NCI-H69 (cell line): ENCODE results near the gene CCDC34.
"Not testable (repeated sequence)": the region's sequence is repeated elsewhere in the genome, so short reads cannot be mapped to it uniquely, and the experiment has no call there.

ENCODE experiments used
- DNase-seq: peaks from one replicate; lab custom pipeline; 2025; lab: John Stamatoyannopoulos, UW

The CCDC34 gene

GRCh38 chr11:27322196-27322595, 40.8 kb downstream of the CCDC34 start:
- DNase-seq, result not testable (repeated sequence)

GRCh38 chr11:27321340-27321739, 41.7 kb downstream of the CCDC34 start:
- DNase-seq, result not testable (repeated sequence)

DNA sequence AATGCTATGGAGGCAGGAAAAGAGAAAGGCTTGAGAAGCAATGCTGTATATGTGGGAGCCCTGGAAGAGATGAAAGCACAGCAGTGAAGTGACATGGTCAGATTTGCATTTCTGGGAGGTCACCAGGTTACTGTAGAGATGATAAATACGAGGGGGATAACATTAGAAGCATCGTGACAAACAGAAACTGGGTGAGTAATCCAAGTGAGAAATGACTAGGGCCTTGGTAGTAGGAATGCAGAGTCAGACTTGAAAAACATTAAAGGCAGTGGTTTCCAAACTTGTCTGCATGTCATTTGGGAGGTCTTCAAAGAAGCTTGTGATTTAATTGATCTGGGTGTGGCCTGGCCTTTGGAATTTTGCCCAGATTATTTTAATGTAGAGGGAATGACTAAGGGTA, 43.9 kb downstream of the CCDC34 start:
- DNase-seq, result no peak

GRCh38 chr11:27317751-27318150, 45.3 kb downstream of the CCDC34 start:
- DNase-seq, result no peak

DNA sequence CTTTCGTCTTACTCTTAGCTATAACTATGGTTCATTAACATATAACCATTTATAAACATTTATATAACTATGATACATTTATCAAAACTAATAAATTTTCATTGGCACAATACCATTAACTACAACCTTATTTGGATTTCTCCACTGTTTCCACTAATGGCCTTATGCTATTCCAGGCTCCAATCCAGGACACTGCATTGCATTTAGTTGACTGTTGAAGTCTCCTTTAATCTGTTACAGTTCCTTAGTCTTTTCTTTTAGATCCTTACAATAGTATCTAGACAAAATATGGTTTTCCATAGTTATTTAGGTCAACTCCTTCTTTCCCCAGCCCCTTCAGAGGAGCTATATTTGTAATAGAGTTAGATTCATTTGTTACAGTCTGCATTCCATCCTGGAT, 47.2 kb downstream of the CCDC34 start:
- DNase-seq, result no peak

- no peak for DNase-seq
Observed at GRCh38 chr11:27313157-27313821, 49.7 kb downstream of the CCDC34 start.

DNA sequence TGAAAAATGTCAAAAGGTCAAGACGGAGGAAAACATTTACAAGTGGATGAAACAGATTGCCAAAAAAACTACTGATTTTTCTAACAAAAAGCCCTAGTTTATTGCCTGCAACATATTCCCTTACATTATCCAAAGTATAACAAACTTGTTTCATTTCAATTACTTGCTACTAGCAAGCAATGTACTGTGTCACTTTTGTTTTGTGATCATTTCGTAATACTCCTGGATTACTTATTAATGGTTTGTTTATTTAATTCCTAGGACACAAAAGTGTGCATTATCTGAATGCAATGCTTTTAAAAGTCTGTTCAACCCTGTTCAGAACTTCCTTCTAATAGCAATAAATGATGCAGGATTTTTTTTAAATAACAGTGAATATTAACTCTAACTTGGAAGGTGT, 50.9 kb downstream of the CCDC34 start:
- DNase-seq, result no peak

DNA sequence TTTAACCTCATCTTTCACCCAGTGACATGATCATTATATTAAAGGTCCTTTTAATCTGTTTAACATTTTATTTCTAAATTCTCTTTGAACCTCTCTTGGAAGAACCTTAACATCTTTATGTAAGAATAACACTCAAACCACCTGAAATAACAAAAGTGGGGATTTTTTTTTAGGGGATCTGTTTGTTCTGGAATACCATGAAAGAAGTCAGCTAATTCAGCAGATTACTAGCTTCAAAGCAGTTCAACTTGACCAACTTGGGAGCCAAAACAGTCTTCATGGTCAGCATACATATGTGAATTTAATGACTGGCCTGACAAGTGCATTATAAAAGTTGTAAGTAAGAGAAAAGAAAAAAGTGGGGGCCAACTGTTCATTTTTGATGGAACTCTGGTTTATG, 52.3 kb downstream of the CCDC34 start:
- no peak for DNase-seq

- no peak for DNase-seq
Observed at GRCh38 chr11:27310182-27310581, 52.8 kb downstream of the CCDC34 start.

GRCh38 chr11:27309046-27309445, 54.0 kb downstream of the CCDC34 start:
- DNase-seq, result no peak

GRCh38 chr11:27307232-27307631, 55.8 kb downstream of the CCDC34 start:
- no peak for DNase-seq

DNA sequence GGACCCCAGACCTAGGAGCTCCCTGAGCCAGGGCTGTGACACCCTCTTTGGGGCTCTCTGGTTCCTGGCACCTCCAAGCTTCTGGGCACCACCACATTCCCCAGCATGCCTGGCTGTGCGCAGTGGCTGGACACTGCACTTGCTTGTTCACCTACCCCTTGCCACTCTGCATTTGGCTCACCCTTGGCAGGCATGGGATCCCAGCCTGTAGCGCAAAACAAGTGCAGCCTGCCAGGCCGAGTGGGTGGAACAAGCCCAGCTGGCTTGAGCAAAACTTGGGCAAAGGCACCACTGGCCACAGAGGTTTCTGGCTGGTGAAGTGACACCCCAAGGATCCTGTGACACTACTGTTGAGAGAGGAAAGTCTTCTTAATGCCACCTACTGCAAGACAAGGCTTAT, 57.3 kb downstream of the CCDC34 start:
- DNase-seq, result no peak

DNA sequence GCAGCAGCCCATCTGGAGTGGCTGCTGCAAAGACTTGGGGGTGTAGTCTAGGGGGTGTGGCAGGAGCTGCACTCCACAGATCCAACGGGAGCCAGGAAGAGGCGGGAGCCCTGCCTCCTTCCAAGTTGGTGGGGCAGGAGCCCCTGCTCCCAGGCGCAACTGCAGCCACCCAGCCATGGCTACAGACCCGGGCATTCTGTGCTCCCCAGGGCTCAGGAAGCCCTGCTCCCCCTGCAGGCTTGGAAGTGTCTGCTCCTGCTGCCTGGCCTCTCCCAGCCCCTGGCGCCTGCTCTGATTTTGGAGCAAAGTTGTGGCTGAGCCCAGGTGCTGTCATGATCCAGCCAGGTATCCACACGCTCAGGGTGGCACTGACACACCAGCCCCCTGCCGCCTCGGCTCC, 58.5 kb downstream of the CCDC34 start:
- DNase-seq, result no peak

GRCh38 chr11:27303903-27304302, 59.1 kb downstream of the CCDC34 start:
- DNase-seq, result no peak

GRCh38 chr11:27300974-27301373, 62.0 kb downstream of the CCDC34 start:
- no peak for DNase-seq

GRCh38 chr11:27297616-27298015, 65.4 kb downstream of the CCDC34 start:
- no peak for DNase-seq

DNA sequence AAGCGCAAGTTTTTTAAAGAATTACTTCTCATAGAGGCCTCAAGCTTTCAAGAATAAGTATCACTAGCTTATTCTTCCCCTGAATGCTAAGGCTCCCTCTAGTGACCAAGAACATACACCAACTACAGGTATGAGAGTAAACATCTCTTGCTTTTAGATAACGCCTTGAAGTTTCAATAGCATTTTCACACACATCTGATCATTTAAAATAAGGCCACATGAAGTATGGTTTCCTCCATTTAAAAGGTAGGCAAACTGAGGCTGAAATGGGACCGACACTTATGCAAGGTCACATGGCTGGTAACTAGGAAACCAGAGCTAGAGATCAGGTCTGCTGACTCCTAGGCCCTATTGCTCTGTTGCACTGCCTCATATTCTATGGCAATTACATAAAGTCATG, 66.5 kb downstream of the CCDC34 start:
- DNase-seq, result peak; percentile 86

GRCh38 chr11:27295928-27296327, 67.1 kb downstream of the CCDC34 start:
- no peak for DNase-seq

DNA sequence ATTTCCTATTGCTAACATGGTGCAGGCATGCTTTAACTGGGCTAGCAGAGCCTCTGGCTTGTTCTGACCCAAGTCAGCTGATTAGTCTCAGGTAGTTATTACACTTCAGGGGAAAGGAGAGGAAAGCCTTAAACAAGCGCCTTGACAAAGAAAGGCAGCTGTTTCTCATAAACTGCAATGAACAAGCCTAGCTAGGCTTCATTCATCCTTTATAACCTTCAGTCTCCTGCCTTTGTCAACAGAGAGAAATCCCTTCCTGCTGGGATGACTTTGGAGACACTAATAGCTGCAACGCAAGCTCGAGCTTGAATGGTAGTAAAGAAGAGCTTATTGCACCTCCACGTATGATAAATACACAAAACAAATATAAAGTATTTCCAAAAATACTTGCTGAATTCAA, 68.4 kb downstream of the CCDC34 start:
- peak; percentile 97 for DNase-seq

- peak; percentile 58 for DNase-seq
Observed at GRCh38 chr11:27293515-27294417, 69.2 kb downstream of the CCDC34 start.

DNA sequence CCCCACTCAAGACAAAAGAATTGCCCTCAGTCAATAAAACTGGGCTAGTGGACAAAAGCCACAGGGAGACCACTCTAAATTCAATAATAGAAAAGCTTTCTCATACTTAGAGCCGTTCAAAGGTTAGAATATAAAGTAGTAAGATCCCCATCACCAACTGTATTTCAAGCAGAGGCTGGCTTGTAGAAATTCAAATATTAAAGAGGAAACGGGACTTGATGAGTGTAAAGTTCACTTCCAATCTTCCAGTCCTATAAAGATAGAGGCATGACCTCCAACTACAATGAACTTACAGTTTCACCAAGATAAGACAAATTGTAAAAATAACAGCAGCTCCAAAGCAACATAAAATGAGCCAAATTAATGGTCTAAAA, 70.4 kb downstream of the CCDC34 start:
- no peak for DNase-seq

DNA sequence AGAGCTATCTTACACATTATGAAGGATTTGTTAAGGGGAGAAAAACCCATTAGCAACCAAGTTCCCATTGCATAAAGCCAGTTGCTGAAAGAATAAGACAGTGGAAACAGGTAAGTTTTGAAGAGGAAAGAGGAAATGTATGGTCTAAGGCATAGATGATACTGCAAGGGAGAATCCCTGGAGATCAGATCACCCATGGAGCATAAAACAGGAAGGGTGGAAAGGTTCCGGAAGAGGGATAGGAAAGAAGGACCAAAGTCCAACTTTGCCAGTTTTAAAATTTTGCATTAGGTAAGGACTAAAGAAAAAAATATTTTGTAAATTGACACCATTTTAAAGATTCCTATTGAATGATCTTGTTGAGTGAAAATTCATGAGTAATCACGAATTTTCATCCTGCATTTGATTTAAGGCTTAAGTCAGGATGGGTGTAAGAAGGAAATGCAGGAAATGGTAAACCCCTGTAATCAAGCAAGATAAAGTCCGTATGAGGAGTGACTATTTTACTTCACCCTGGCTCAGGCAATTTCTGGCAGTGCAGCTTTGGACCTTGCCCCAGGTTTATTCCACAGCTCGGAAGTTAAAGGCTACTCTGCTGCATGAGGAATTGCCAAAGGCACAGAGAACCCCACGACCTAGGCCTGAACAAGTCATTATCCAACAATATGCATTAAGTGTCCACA, 70.9 kb downstream of the CCDC34 start:
- no peak for DNase-seq

- peak; percentile 60 for DNase-seq
Observed at GRCh38 chr11:27291302-27291889, 71.6 kb downstream of the CCDC34 start.
